ENCODE measurements around the gene LRCH1.

DNA sequence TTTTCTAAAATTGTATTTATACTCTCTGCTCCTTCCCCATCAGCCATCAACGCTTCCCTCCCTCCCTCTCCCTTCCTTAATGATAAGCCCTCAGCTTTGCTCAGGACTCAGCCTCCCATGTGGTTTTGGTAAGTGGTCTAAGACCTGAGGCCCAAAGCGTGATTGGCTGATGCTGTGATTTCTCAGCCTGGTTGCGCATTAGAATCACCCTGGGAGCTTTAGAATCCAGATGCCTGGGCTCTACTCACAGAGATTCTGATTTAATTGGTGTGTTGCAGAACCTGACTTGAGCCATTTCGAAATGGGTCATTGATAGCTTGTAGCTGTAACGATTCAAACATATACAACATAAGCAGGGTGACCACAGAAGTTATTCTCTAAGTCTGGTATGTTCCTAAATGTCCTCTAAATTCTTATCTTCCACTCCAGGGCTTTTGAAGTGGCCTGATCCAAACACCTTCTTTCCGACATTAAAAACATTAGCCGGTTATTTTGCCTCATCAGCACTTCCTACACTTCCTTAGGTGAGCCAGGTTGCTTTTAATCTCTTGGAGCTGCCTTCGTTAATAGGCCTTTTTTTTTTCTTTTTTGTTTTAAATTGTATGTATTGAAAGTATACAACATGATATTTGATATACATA, 60.6 kb downstream of the LRCH1 start:
- TF ChIP-seq, protein P1, sequence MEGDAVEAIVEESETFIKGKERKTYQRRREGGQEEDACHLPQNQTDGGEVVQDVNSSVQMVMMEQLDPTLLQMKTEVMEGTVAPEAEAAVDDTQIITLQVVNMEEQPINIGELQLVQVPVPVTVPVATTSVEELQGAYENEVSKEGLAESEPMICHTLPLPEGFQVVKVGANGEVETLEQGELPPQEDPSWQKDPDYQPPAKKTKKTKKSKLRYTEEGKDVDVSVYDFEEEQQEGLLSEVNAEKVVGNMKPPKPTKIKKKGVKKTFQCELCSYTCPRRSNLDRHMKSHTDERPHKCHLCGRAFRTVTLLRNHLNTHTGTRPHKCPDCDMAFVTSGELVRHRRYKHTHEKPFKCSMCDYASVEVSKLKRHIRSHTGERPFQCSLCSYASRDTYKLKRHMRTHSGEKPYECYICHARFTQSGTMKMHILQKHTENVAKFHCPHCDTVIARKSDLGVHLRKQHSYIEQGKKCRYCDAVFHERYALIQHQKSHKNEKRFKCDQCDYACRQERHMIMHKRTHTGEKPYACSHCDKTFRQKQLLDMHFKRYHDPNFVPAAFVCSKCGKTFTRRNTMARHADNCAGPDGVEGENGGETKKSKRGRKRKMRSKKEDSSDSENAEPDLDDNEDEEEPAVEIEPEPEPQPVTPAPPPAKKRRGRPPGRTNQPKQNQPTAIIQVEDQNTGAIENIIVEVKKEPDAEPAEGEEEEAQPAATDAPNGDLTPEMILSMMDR (IDR thresholded peaks at IDR 0.05): no peak
- TF ChIP-seq POLR2A (IDR thresholded peaks at IDR 0.05): no peak
